AG09319 (cell line): ENCODE measurements around the gene MAP4.
"Not testable (repeated sequence)": the region's sequence is repeated elsewhere in the genome, so short reads cannot be mapped to it uniquely, and the experiment has no call there.

Experiments
- DNase-seq: peaks from one replicate; pipeline ENCODE4 v3.0.0-alpha.2; 2010; ENCODE audit warnings: low read depth; ENCODE audit errors: extremely low read depth
- CTCF ChIP-seq: IDR thresholded peaks from 2 replicates; pipeline ENCODE4 v1.5.1; 2011; ENCODE audit warnings: low read depth, mild to moderate bottlenecking, inconsistent platforms, low read length, moderate library complexity

MAP4 gene

GRCh38 chr3:48016301-48016973 is at the start of gene MAP4:
Gene MAP4 (minus strand): TSS chr3:48016416. CDS start chr3:47998860, 17,556 bp downstream.
- no peak for TF ChIP-seq CTCF
- DNase-seq, result no peak

GRCh38 chr3:48065035-48065434 is 48.8 kb upstream of the MAP4 start:
- DNase-seq, result no peak
- TF ChIP-seq CTCF, result no peak

GRCh38 chr3:48064292-48064829 is 48.1 kb upstream of the MAP4 start:
- no peak for TF ChIP-seq CTCF
- DNase-seq, result no peak

- not testable (repeated sequence) for DNase-seq
Observed at GRCh38 chr3:48061586-48061985, 45.4 kb upstream of the MAP4 start.

GRCh38 chr3:48058091-48058490 is 41.9 kb upstream of the MAP4 start:
- TF ChIP-seq CTCF, result no peak
- no peak for DNase-seq

GRCh38 chr3:48057521-48057920 is 41.3 kb upstream of the MAP4 start:
- no peak for DNase-seq
- no peak for TF ChIP-seq CTCF

GRCh38 chr3:48047841-48048464 is 31.7 kb upstream of the MAP4 start:
- no peak for DNase-seq
- no peak for TF ChIP-seq CTCF
